ENCODE data around the gene NAALADL1. TPM values are rescaled to one million over a fixed set of nuclear protein-coding genes. Genes with fewer than 3 reads are reported as not detected.

Gene NAALADL1
- total and polyA plus RNA-seq, 2 of the 4 experiments (the other 2 are of a cell fraction): 3.8 to 5.8 TPM

DNA sequence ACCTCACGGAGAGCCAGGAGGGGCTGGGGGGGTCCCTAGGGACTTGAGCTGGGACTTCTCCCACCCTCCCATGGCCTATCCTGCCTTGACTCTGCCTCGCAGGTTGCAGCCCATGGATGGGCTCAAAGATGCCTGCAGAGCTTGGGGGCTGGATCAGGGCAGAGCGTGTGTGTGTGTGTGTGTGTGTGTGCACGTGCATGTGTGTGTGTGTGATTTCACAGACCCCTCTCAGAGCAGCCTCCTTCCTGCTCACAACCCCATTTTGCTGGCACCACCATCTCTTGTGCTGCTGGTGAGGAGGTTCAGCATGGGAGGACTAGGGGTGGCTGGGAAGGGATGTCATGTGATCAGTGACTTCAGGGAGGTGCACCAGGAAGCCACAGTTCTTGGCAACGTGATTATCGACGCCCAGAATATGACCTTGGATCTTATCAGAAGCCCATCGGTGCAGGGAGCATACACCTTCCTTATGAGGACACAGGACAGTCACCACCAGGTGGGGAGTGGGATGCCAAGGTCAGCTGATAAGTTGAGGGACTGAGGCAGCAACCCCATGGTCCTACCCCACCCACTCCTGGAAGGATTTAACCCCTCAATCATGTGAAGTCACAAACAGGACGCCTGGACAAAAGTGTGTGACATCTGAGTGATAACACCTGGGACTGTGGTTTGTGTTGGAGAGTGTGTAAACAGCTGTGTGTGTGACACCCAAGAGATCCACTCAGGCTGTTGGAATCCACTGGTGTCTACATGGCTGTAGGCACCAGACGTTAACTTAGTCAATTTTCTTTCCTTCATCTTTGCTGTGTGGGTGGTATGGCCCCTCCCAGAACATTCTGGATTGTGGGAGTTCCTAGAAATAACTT, 1.8 kb upstream of the NAALADL1 start:
- dilution Hi-C loops (cut with HindIII; ENCODE audit: low sequenced_read_pairs, unreplicated experiment): no loop called here
- TF ChIP-seq POLR2A (IDR thresholded peaks at IDR 0.05; ENCODE audit: low read depth, low read length): no peak
- no peak for TF ChIP-seq MAFK (IDR thresholded peaks at IDR 0.05; ENCODE audit: low read depth, low read length)
- TF ChIP-seq BHLHE40 (IDR thresholded peaks at IDR 0.05; ENCODE audit: low read depth, low read length): no peak
- TF ChIP-seq, protein P1, sequence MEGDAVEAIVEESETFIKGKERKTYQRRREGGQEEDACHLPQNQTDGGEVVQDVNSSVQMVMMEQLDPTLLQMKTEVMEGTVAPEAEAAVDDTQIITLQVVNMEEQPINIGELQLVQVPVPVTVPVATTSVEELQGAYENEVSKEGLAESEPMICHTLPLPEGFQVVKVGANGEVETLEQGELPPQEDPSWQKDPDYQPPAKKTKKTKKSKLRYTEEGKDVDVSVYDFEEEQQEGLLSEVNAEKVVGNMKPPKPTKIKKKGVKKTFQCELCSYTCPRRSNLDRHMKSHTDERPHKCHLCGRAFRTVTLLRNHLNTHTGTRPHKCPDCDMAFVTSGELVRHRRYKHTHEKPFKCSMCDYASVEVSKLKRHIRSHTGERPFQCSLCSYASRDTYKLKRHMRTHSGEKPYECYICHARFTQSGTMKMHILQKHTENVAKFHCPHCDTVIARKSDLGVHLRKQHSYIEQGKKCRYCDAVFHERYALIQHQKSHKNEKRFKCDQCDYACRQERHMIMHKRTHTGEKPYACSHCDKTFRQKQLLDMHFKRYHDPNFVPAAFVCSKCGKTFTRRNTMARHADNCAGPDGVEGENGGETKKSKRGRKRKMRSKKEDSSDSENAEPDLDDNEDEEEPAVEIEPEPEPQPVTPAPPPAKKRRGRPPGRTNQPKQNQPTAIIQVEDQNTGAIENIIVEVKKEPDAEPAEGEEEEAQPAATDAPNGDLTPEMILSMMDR (conservative IDR thresholded peaks at IDR 0.05; ENCODE audit: low read depth, low read length): no peak
- no peak for TF ChIP-seq MAZ (IDR thresholded peaks at IDR 0.05; ENCODE audit: borderline replicate concordance, low read depth, low read length)
- no peak for TF ChIP-seq FOS (IDR thresholded peaks at IDR 0.05; ENCODE audit: low read depth, low read length)
- no peak for TF ChIP-seq NFE2L2 (IDR thresholded peaks at IDR 0.05; ENCODE audit: low read depth, low read length)
- no peak for TF ChIP-seq RAD21 (IDR thresholded peaks at IDR 0.05; ENCODE audit: low read length)
- TF ChIP-seq, protein P2, sequence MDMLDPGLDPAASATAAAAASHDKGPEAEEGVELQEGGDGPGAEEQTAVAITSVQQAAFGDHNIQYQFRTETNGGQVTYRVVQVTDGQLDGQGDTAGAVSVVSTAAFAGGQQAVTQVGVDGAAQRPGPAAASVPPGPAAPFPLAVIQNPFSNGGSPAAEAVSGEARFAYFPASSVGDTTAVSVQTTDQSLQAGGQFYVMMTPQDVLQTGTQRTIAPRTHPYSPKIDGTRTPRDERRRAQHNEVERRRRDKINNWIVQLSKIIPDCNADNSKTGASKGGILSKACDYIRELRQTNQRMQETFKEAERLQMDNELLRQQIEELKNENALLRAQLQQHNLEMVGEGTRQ (IDR thresholded peaks at IDR 0.05; ENCODE audit: low read depth, low read length): no peak
- no peak for TF ChIP-seq MXI1 (IDR thresholded peaks at IDR 0.05; ENCODE audit: borderline replicate concordance, low read depth, low read length)
- TF ChIP-seq RCOR1 (IDR thresholded peaks at IDR 0.05; ENCODE audit: insufficient replicate concordance, low read length): no peak
- TF ChIP-seq RFX5 (IDR thresholded peaks at IDR 0.05; ENCODE audit: low read depth, low read length): no peak
- no peak for TF ChIP-seq SMC3 (IDR thresholded peaks at IDR 0.05; ENCODE audit: low read depth, low read length)
- no peak for TF ChIP-seq CEBPB (IDR thresholded peaks at IDR 0.05; ENCODE audit: low read depth, low read length)
- TF ChIP-seq, protein P3, sequence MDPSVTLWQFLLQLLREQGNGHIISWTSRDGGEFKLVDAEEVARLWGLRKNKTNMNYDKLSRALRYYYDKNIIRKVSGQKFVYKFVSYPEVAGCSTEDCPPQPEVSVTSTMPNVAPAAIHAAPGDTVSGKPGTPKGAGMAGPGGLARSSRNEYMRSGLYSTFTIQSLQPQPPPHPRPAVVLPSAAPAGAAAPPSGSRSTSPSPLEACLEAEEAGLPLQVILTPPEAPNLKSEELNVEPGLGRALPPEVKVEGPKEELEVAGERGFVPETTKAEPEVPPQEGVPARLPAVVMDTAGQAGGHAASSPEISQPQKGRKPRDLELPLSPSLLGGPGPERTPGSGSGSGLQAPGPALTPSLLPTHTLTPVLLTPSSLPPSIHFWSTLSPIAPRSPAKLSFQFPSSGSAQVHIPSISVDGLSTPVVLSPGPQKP (IDR thresholded peaks at IDR 0.05; ENCODE audit: borderline replicate concordance, low read depth, low read length): no peak

More for the DNA sequence above, 1.8 kb upstream of the NAALADL1 start:
- Histone ChIP-seq H3K56ac (ENCODE audit: extremely low read depth, insufficient read depth, low read length) (no peak overlapping the region), H3K4me3 (ENCODE audit: insufficient read depth, low read depth, low read length) (no peak overlapping the region), H2AFZ (replicated peaks; ENCODE audit: low read length, poor library complexity) (no peak overlapping the region), H3K4me1 (ENCODE audit: control insufficient read depth, insufficient read depth, low read length) (no peaks in the 10 kb centered on the region), H2BK15ac (ENCODE audit: low read depth, low read length) (no peak overlapping the region), H3K36me3 (ENCODE audit: control insufficient read depth, insufficient read depth, low read length) (no peaks in the 10 kb centered on the region), H3K27me3 (ENCODE audit: control insufficient read depth, insufficient read depth, low read length) (peaks cover 18% of the 10 kb centered on the region; the same call in 1 of the 2 replicates), H3K9me3 (ENCODE audit: control insufficient read depth, insufficient read depth, low read length) (no peaks in the 10 kb centered on the region), H3K4me2 (ENCODE audit: low read depth, low read length) (no peak overlapping the region), H4K8ac (ENCODE audit: low read depth in 2 of 2, low read length in 2 of 2) (no peak overlapping the region), H3K79me1 (ENCODE audit: low read depth in 1 of 2, low read length in 2 of 2) (no peaks in the 10 kb centered on the region), H4K91ac (ENCODE audit: insufficient read depth, low read depth, low read length) (no peak overlapping the region), H2BK5ac (ENCODE audit: low read depth, low read length, poor library complexity, severe bottlenecking) (no peak overlapping the region), H3K23ac (ENCODE audit: low read depth, low read length) (no peak overlapping the region; the same call in 1 of the 2 replicates), H4K20me1 (ENCODE audit: insufficient read depth, low read length) (no peaks in the 10 kb centered on the region), H2AK5ac (ENCODE audit: low read depth, low read length) (no peak overlapping the region), H3K14ac (replicated peaks; ENCODE audit: low read depth, low read length) (no peak overlapping the region), H2AK9ac (replicated peaks; ENCODE audit: low read depth, low read length, poor library complexity) (peak overlapping the region; percentile 39), H2BK120ac (ENCODE audit: low read depth, low read length) (no peak overlapping the region), H3K27ac (ENCODE audit: insufficient read depth, low read length) (no peak overlapping the region), H3K9ac (ENCODE audit: low read depth, low read length) (no peak overlapping the region), H2BK20ac (ENCODE audit: low read depth, low read length) (no peak overlapping the region), H3K4ac (ENCODE audit: low read depth, low read length) (no peak overlapping the region), H4K5ac (ENCODE audit: low read depth, low read length) (no peak overlapping the region), H3K18ac (ENCODE audit: low read depth, low read length) (no peak overlapping the region), H3K9me1 (ENCODE audit: insufficient read depth, low read length) (peaks cover 5% of the 10 kb centered on the region; the same call in 1 of the 2 replicates)
- DNase-seq (peak; percentile 22), ATAC-seq (ENCODE audit: low read depth) (peak; percentile 27)
- intact Hi-C loops (cut with micrococcal nuclease): no loop called here
- 46% methylated on average over 3 of the region's 10 CpGs; no CpG with 5 or more reads in 1 of the 2 experiments for WGBS, 2 experiments (ENCODE audit: extremely low coverage in 2 of 2, insufficient read length in 1 of 2)
- in situ Hi-C loops (cut with MboI; ENCODE audit: low sequenced_read_pairs): no loop called here
- no TSS peak for BruUV-seq (replicated peaks)
- CTCF ChIA-PET: no interaction called here
- POLR2A ChIA-PET (ENCODE audit: unreplicated experiment): no interaction called here
